ENCODE results near the gene BIRC2. TPM values are rescaled to one million over a fixed set of nuclear protein-coding genes. Genes with fewer than 3 reads are reported as not detected.

The BIRC2 gene
- total RNA-seq, 1 experiment from 2014 or later: 32.6 TPM

- RAD21 ChIA-PET (ENCODE audit: low non-redundant PET in 1 of 2, low total read pairs in 2 of 2, uncharacterized antibody in 2 of 2, unreplicated experiment in 2 of 2): no interaction called here
- H3K36me3 ChIP-seq (ENCODE audit: control insufficient read depth in 1 of 2, insufficient read depth in 2 of 2, low read length in 2 of 2): peaks cover 0 to 8% of the 10 kb centered on the region in 2 experiments; a peak in 1 of 4 replicates
- no peak overlapping the region for H3K4me2 ChIP-seq (ENCODE audit: low read length)
- BruUV-seq (replicated peaks): no TSS peak
- no peaks in the 10 kb centered on the region; a peak in 1 of 4 replicates for H3K4me1 ChIP-seq (ENCODE audit: control insufficient read depth in 1 of 2, insufficient read depth in 2 of 2, low read length in 2 of 2)
- DNase-seq (ENCODE audit: low read depth, low spot score) (no peak), ATAC-seq (no peak)
- CTCF ChIA-PET: no interaction called here
- no peaks in the 10 kb centered on the region for H3K9me3 ChIP-seq (ENCODE audit: control insufficient read depth in 1 of 2, insufficient read depth in 1 of 2, low read depth in 1 of 2, low read length in 2 of 2)
- intact Hi-C loops (cut with micrococcal nuclease): no loop called here
- H2AFZ ChIP-seq (ENCODE audit: low read depth, low read length, poor library complexity, severe bottlenecking): no peak overlapping the region
- TF ChIP-seq, protein P1, sequence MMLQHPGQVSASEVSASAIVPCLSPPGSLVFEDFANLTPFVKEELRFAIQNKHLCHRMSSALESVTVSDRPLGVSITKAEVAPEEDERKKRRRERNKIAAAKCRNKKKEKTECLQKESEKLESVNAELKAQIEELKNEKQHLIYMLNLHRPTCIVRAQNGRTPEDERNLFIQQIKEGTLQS (IDR thresholded peaks at IDR 0.05): no peak
- no peak for TF ChIP-seq FOSL1 (IDR thresholded peaks at IDR 0.05; ENCODE audit: low read depth)
- TF ChIP-seq SIN3A (IDR thresholded peaks at IDR 0.05; ENCODE audit: low read depth): no peak
- TF ChIP-seq YY1 (IDR thresholded peaks at IDR 0.05; ENCODE audit: extremely low read depth, insufficient replicate concordance, low read depth, low read length): no peak
- TF ChIP-seq, protein P2, sequence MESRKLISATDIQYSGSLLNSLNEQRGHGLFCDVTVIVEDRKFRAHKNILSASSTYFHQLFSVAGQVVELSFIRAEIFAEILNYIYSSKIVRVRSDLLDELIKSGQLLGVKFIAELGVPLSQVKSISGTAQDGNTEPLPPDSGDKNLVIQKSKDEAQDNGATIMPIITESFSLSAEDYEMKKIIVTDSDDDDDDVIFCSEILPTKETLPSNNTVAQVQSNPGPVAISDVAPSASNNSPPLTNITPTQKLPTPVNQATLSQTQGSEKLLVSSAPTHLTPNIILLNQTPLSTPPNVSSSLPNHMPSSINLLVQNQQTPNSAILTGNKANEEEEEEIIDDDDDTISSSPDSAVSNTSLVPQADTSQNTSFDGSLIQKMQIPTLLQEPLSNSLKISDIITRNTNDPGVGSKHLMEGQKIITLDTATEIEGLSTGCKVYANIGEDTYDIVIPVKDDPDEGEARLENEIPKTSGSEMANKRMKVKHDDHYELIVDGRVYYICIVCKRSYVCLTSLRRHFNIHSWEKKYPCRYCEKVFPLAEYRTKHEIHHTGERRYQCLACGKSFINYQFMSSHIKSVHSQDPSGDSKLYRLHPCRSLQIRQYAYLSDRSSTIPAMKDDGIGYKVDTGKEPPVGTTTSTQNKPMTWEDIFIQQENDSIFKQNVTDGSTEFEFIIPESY (IDR thresholded peaks at IDR 0.05; ENCODE audit: extremely low read depth, insufficient replicate concordance, low read length): no peak
- TF ChIP-seq EGR1 (IDR thresholded peaks at IDR 0.05; ENCODE audit: low read depth): no peak
- no peak for TF ChIP-seq CTCF (IDR thresholded peaks at IDR 0.05 in 2 of 3, conservative IDR thresholded peaks at IDR 0.05 in 1 of 3; ENCODE audit: borderline replicate concordance in 1 of 3, insufficient read depth in 1 of 3, low read depth in 2 of 3, low read length in 2 of 3)
- no peak for TF ChIP-seq MAX (IDR thresholded peaks at IDR 0.05)
- no peaks in the 10 kb centered on the region; the same call in 1 of the 2 replicates for H3K79me2 ChIP-seq (ENCODE audit: insufficient read depth, low read length)
- no peak overlapping the region for H3K9ac ChIP-seq (ENCODE audit: low read length)
- H3K27ac ChIP-seq (ENCODE audit: low read depth, low read length): no peak overlapping the region
- H3K27me3 ChIP-seq (ENCODE audit: insufficient read depth, low read length): no peaks in the 10 kb centered on the region
- H3K9me2 ChIP-seq (ENCODE audit: insufficient read depth): no peaks in the 10 kb centered on the region
- no peaks in the 10 kb centered on the region for H4K20me1 ChIP-seq (ENCODE audit: insufficient read depth)
- POLR2A ChIA-PET: no interaction called here
- H3K4me3 ChIP-seq (replicated peaks in 1 of 2; ENCODE audit: low read depth in 1 of 2, low read length in 2 of 2): no peak overlapping the region
These were observed 39.2 kb downstream of the BIRC2 start for GRCh38 chr11:102386136-102386734.

Data from HCT116 (cell line).